ENCODE results near the gene GALK1.

DNA sequence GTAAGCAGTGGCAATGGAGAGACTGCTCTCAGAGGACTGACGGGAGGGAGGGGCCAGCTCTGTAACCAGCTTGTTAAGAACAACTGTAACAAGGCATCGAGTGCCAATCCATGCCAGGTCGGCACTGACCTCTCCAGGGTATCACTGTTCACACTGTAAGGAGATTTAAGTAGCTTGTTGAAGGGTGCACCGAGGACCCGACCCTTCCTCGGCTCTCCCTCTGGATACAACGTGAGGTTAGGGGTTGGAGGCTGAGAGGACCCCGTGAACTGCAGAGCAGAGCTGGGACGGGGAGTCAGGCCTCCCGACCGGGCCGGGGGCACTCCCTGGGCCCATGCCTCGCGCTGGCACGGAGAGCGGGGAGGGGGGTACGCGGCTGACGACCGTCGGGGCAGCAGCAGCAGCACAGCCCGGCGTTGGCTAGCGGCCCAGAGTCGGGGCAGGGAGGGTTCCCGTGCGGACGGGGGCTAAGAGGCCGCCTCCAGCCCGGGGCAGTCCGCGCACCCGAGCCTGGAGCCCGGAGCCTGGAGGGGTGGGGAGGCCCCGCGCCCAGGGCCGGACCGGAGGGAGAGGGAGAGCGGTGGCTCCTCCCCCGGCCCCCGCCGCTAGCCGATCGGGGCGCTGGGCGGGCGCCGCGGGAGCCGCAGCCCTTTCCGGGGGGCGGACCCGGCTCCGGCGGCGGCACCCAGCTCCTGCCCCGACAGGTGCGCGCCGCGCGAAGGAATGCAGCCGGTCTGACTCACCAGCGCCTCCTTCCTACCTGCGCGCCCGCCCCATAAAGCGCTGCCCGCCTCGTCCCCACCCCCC, 44.1 kb downstream of the GALK1 start, which contains the start of gene ITGB4:
- TF ChIP-seq, protein P1, sequence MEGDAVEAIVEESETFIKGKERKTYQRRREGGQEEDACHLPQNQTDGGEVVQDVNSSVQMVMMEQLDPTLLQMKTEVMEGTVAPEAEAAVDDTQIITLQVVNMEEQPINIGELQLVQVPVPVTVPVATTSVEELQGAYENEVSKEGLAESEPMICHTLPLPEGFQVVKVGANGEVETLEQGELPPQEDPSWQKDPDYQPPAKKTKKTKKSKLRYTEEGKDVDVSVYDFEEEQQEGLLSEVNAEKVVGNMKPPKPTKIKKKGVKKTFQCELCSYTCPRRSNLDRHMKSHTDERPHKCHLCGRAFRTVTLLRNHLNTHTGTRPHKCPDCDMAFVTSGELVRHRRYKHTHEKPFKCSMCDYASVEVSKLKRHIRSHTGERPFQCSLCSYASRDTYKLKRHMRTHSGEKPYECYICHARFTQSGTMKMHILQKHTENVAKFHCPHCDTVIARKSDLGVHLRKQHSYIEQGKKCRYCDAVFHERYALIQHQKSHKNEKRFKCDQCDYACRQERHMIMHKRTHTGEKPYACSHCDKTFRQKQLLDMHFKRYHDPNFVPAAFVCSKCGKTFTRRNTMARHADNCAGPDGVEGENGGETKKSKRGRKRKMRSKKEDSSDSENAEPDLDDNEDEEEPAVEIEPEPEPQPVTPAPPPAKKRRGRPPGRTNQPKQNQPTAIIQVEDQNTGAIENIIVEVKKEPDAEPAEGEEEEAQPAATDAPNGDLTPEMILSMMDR (IDR thresholded peaks at IDR 0.05) = no peak
- TF ChIP-seq POLR2A (IDR thresholded peaks at IDR 0.05) = peak in 1 of 2 donors; percentile 37
